H9 (cell line): Measurements from ENCODE around the gene MMP23B. TPM values are rescaled to one million over a fixed set of nuclear protein-coding genes. Genes with fewer than 3 reads are reported as not detected.

Source experiments
- DNase-seq: peaks from one replicate; pipeline ENCODE4 v3.0.0-alpha.2; 2017
- H2AFZ ChIP-seq: one replicate; pipeline ENCODE4 v1.6.1; 2013; ENCODE audit warnings: mild to moderate bottlenecking, low read length, control low read depth, moderate library complexity
- H2AK5ac ChIP-seq: 2 replicates; pipeline ENCODE4 v1.6.1; 2013; ENCODE audit warnings: low read length, control low read depth, mixed read lengths; ENCODE audit not compliant: insufficient read length
- H2BK120ac ChIP-seq: one replicate; pipeline ENCODE4 v1.6.1; 2013; ENCODE audit warnings: low read depth, mild to moderate bottlenecking, low read length, control low read depth, inconsistent platforms; ENCODE audit not compliant: poor library complexity, severe bottlenecking
- H2BK12ac ChIP-seq: 2 replicates; pipeline ENCODE4 v1.6.1; 2013; ENCODE audit warnings: low read length, control low read depth, mixed read lengths, low read depth; ENCODE audit not compliant: insufficient read length
- H2BK15ac ChIP-seq: 2 replicates; pipeline ENCODE4 v1.6.1; 2013; ENCODE audit warnings: low read depth, low read length, control low read depth
- H2BK20ac ChIP-seq: one replicate; pipeline ENCODE4 v1.6.1; 2013; ENCODE audit warnings: low read depth, mild to moderate bottlenecking, low read length, control low read depth, inconsistent platforms; ENCODE audit not compliant: poor library complexity, severe bottlenecking
- H2BK5ac ChIP-seq: 2 replicates; pipeline ENCODE4 v1.6.1; 2013; ENCODE audit warnings: low read length, control low read depth, mixed read lengths; ENCODE audit not compliant: insufficient read length
- H3K14ac ChIP-seq: 2 replicates; pipeline ENCODE4 v1.6.1; 2013; ENCODE audit warnings: low read length, control low read depth; ENCODE audit not compliant: insufficient read depth
- H3K18ac ChIP-seq: 2 replicates; pipeline ENCODE4 v1.6.1; 2013; ENCODE audit warnings: low read depth, mild to moderate bottlenecking, mixed read lengths, low read length, control low read depth; ENCODE audit not compliant: insufficient read length
- H3K23ac ChIP-seq: 2 replicates; pipeline ENCODE4 v1.6.1; 2013; ENCODE audit warnings: low read length, control low read depth, mixed read lengths, low read depth; ENCODE audit not compliant: insufficient read length
- H3K23me2 ChIP-seq: 2 replicates; pipeline ENCODE4 v1.6.1; 2013; ENCODE audit warnings: low read depth, mild to moderate bottlenecking, mixed read lengths, low read length, control low read depth; ENCODE audit not compliant: insufficient read length, poor library complexity, severe bottlenecking
- H3K27ac ChIP-seq: 2 replicates; pipeline ENCODE4 v1.5.1; 2013; ENCODE audit warnings: low read length, control low read depth, mixed read lengths, low read depth; ENCODE audit not compliant: insufficient read length
- H3K27me3 ChIP-seq: 2 replicates; pipeline ENCODE4 v1.6.1; 2013; ENCODE audit warnings: low read length, control low read depth, inconsistent platforms; ENCODE audit not compliant: insufficient read depth
- H3K4ac ChIP-seq: 2 replicates; pipeline ENCODE4 v1.6.1; 2013; ENCODE audit warnings: low read depth, mild to moderate bottlenecking, control low read depth, inconsistent platforms, low read length, moderate library complexity
- H3K4me1 ChIP-seq: 2 replicates; pipeline ENCODE4 v1.6.1; 2013; ENCODE audit warnings: low read length, control low read depth, inconsistent platforms; ENCODE audit not compliant: insufficient read depth
- H3K4me2 ChIP-seq: 2 replicates; pipeline ENCODE4 v1.6.1; 2013; ENCODE audit warnings: low read length, control low read depth, mixed read lengths; ENCODE audit not compliant: insufficient read length, insufficient read depth
- H3K56ac ChIP-seq: 2 replicates; pipeline ENCODE4 v1.6.1; 2013; ENCODE audit warnings: low read depth, mild to moderate bottlenecking, mixed read lengths, low read length, control low read depth; ENCODE audit not compliant: insufficient read length
- H3K79me1 ChIP-seq: 2 replicates; pipeline ENCODE4 v1.6.1; 2013; ENCODE audit warnings: low read depth, mild to moderate bottlenecking, moderate library complexity, low read length, control low read depth, inconsistent platforms; ENCODE audit not compliant: insufficient read depth, poor library complexity, severe bottlenecking
- H3K79me2 ChIP-seq: 2 replicates; pipeline ENCODE4 v1.6.1; 2013; ENCODE audit warnings: low read length, control low read depth, inconsistent platforms; ENCODE audit not compliant: insufficient read depth
- H3K9ac ChIP-seq: 2 replicates; pipeline ENCODE4 v1.6.1; 2013; ENCODE audit warnings: low read length, control low read depth, mixed read lengths; ENCODE audit not compliant: insufficient read length; ENCODE audit errors: extremely low read depth
- H3K9me3 ChIP-seq: one replicate; pipeline ENCODE4 v1.6.1; 2013; ENCODE audit warnings: low read depth, low read length, inconsistent platforms; ENCODE audit not compliant: control insufficient read depth
- H3T11ph ChIP-seq: one replicate; pipeline ENCODE4 v1.6.1; 2013; ENCODE audit warnings: mild to moderate bottlenecking, low read length, control low read depth, inconsistent platforms
- H4K20me1 ChIP-seq: one replicate; pipeline ENCODE4 v1.6.1; 2013; ENCODE audit not compliant: control insufficient read depth, insufficient read length, insufficient read depth
- H4K5ac ChIP-seq: 2 replicates; pipeline ENCODE4 v1.6.1; 2013; ENCODE audit warnings: low read depth, mild to moderate bottlenecking, mixed read lengths, low read length, control low read depth; ENCODE audit not compliant: insufficient read length
- H4K8ac ChIP-seq: replicated peaks from 2 replicates; pipeline ENCODE4 v1.6.1; 2013; ENCODE audit warnings: low read length, control low read depth, mixed read lengths, low read depth; ENCODE audit not compliant: insufficient read length
- H4K91ac ChIP-seq: 2 replicates; pipeline ENCODE4 v1.6.1; 2013; ENCODE audit warnings: low read depth, mild to moderate bottlenecking, moderate library complexity, mixed read lengths, low read length, control low read depth; ENCODE audit not compliant: insufficient read length
- H3K27ac Mint-ChIP-seq, 3 experiments: 2 replicates in 2 of 3; 3 replicates in 1 of 3; pipeline ENCODE4 v1.8.0; 2020 to 2021; ENCODE audit warnings: mixed read lengths in 3 of 3, mild to moderate bottlenecking in 1 of 3, moderate library complexity in 1 of 3
- H3K27me3 Mint-ChIP-seq: 2 replicates; pipeline ENCODE4 v1.8.0; 2021; ENCODE audit warnings: low read depth, mild to moderate bottlenecking, moderate library complexity, mixed read lengths
- H3K36me3 Mint-ChIP-seq, 3 experiments: 2 replicates in 2 of 3; 3 replicates in 1 of 3; pipeline ENCODE4 v1.8.0; 2020 to 2021; ENCODE audit warnings: low read depth in 3 of 3, mixed read lengths in 3 of 3; ENCODE audit not compliant: insufficient read depth in 1 of 3
- H3K4me1 Mint-ChIP-seq, 2 experiments: 2 replicates each; pipeline ENCODE4 v1.8.0; 2020; ENCODE audit warnings: mixed read lengths in 2 of 2
- H3K4me3 Mint-ChIP-seq, 2 experiments: 2 replicates in 1 of 2; 3 replicates in 1 of 2; pipeline ENCODE4 v1.8.0; 2020 to 2021; ENCODE audit warnings: mild to moderate bottlenecking in 2 of 2, mixed read lengths in 2 of 2, moderate library complexity in 1 of 2
- H3K9me3 Mint-ChIP-seq, 2 experiments: 2 replicates in 1 of 2; 3 replicates in 1 of 2; pipeline ENCODE4 v1.8.0; 2020; ENCODE audit warnings: mild to moderate bottlenecking in 2 of 2, mixed read lengths in 2 of 2, moderate library complexity in 1 of 2
- CTCF ChIP-seq: fragments of 200-600 bp; sonication (generic); conservative IDR thresholded peaks from 3 replicates; pipeline ENCODE4 v1.8.0; 2021; ENCODE audit warnings: antibody characterized with exemption, mild to moderate bottlenecking
- WGBS: extraction: QIAGEN DNeasy Blood & Tissue Kit; methylation state at CpG from one replicate; pipeline ENCODE4 v1.1.7; 2013; ENCODE audit warnings: missing lambda C conversion rate, low lambda C conversion rate, mixed read lengths; ENCODE audit not compliant: insufficient read length; ENCODE audit errors: extremely low coverage; 5-methylcytosine and 5-hydroxymethylcytosine counted together
- total RNA-seq: library from RNA; stranded (reverse); gene quantifications from 2 replicates; pipeline ENCODE4 v1.2.1, GENCODE V29; 2021

The MMP23B gene
- total RNA-seq, 1 experiment from 2014 or later: 12.5 TPM

DNA sequence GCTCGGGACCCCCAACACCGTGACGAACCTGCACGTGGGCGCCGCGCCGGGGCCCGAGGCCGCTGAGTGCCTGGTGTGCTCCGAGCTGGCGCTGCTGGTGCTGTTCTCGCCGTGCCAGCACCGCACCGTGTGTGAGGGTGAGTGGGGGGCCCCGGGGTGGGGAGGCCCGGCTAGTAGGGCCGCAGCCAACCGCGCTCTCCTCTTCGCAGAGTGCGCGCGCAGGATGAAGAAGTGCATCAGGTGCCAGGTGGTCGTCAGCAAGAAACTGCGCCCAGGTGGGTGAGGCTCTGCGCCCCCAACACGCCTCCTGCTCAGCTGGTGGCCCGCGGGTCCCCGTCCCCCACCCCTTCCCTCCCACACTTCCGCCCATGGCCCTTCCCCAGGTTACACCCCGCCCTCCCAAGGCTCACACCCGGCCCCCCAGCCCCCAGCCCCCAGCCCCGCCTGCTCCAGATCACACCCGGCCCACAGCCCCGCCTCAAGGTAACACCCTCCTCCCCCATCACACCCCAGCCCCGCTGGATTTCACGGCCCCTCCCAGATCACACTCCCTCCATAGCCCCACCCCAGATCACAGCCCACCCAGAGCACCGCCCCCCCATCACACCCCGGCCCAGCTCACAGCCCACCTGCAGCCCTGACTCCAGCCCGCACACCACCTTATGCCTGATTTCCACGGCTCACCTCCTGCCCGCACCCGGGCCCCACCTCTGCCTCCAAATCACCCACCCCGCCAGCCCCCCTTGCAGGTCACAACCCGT, 2.4 kb upstream of the MMP23B start:
- H3K23ac ChIP-seq: no peak overlapping the region
- H3K27me3 ChIP-seq: no peaks in the 10 kb centered on the region; the same call in 1 of the 2 replicates
- no peak overlapping the region for H4K5ac ChIP-seq
- no peak overlapping the region for H3K14ac ChIP-seq
- H3K79me1 ChIP-seq: no peaks in the 10 kb centered on the region
- H2BK20ac ChIP-seq: no peak overlapping the region
- H3K4me2 ChIP-seq: peak overlapping the region; percentile 17
- H2AFZ ChIP-seq: no peak overlapping the region
- H3K36me3 Mint-ChIP-seq: no peaks in the 10 kb centered on the region
- no peak overlapping the region for H2BK12ac ChIP-seq
- no peak overlapping the region for H3K27ac ChIP-seq
- H3K79me2 ChIP-seq: no peaks in the 10 kb centered on the region
- no peaks in the 10 kb centered on the region for H4K20me1 ChIP-seq
- no peak overlapping the region; a peak in 1 of 5 replicates for H3K4me3 Mint-ChIP-seq
- no peak overlapping the region for H4K8ac ChIP-seq
- H2BK120ac ChIP-seq: no peak overlapping the region
- peaks cover 2% of the 10 kb centered on the region in 2 experiments; a peak in 2 of 4 replicates for H3K4me1 Mint-ChIP-seq
- no CpG with 5 or more reads among the region's 48 CpGs for WGBS
- H4K91ac ChIP-seq: no peak overlapping the region
- no peaks in the 10 kb centered on the region for H3K4me1 ChIP-seq
- H3K18ac ChIP-seq: no peak overlapping the region
- no peak for TF ChIP-seq CTCF
- H3K27me3 Mint-ChIP-seq: peaks cover 12% of the 10 kb centered on the region
- no peak overlapping the region for H2BK15ac ChIP-seq
- H3K27ac Mint-ChIP-seq: no peak overlapping the region
- H3K9me3 Mint-ChIP-seq: no peaks in the 10 kb centered on the region
- H3K4ac ChIP-seq: no peak overlapping the region
- H2BK5ac ChIP-seq: no peak overlapping the region
- no peak overlapping the region for H2AK5ac ChIP-seq
- H3K9me3 ChIP-seq: no peaks in the 10 kb centered on the region
- H3T11ph ChIP-seq: no peak overlapping the region
- no peak for DNase-seq
- peaks cover 7% of the 10 kb centered on the region for H3K23me2 ChIP-seq
- no peak overlapping the region for H3K56ac ChIP-seq
- no peak overlapping the region for H3K9ac ChIP-seq
